Vagina (tissue), 2 donors: Measurements from ENCODE around the gene TBC1D30.

Source experiments
- POLR2A ChIP-seq, 2 donors: fragments of 450-650 bp; IDR thresholded peaks; one replicate each; pipeline ENCODE4 v1.6.1; 2017; ENCODE audit warnings: antibody characterized with exemption in 2 of 2, mild to moderate bottlenecking in 2 of 2, moderate library complexity in 2 of 2
- TF ChIP-seq, protein P1 (sequence below), 3 experiments: fragments of 450-650 bp in 2 of 3; fragments of 200-600 bp in 1 of 3; sonication (generic) in 1 of 3; IDR thresholded peaks; one replicate each; pipeline ENCODE4 v1.5.1; 2017 to 2019; ENCODE audit warnings: antibody characterized with exemption in 3 of 3, mild to moderate bottlenecking in 2 of 3, moderate library complexity in 2 of 3

DNA sequence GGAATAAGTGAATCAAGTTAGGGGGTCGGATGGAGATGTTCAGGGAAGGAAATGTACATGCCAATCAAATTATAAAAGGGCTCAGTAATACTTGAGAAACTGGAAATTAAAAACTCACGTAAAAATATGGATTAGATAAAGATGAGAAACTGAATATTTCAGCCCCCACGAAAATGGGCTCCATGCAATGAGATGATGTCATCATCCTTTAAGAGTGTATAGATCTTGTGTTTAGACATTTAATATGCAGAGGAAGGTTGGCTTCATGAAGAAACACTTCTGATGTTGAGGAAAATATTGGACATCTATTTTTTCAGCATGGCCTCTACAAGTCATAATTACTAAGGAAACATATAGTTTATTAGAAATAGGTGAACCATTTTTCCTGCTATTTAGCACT lies 9.5 kb downstream of the TBC1D30 start:
- TF ChIP-seq POLR2A (IDR thresholded peaks at IDR 0.05): no peak
- TF ChIP-seq, protein P1, sequence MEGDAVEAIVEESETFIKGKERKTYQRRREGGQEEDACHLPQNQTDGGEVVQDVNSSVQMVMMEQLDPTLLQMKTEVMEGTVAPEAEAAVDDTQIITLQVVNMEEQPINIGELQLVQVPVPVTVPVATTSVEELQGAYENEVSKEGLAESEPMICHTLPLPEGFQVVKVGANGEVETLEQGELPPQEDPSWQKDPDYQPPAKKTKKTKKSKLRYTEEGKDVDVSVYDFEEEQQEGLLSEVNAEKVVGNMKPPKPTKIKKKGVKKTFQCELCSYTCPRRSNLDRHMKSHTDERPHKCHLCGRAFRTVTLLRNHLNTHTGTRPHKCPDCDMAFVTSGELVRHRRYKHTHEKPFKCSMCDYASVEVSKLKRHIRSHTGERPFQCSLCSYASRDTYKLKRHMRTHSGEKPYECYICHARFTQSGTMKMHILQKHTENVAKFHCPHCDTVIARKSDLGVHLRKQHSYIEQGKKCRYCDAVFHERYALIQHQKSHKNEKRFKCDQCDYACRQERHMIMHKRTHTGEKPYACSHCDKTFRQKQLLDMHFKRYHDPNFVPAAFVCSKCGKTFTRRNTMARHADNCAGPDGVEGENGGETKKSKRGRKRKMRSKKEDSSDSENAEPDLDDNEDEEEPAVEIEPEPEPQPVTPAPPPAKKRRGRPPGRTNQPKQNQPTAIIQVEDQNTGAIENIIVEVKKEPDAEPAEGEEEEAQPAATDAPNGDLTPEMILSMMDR (IDR thresholded peaks at IDR 0.05): no peak
